Endodermal cell (in vitro differentiated cells): ENCODE data around the gene TBC1D1. TPM values are rescaled to one million over a fixed set of nuclear protein-coding genes. Genes with fewer than 3 reads are reported as not detected.
A peak's percentile ranks its signal among the peaks of the same experiment; 100 is the strongest.

Source experiments
- DNase-seq: peaks from one replicate; pipeline ENCODE4 v3.0.0-alpha.2; 2017
- H3K27ac ChIP-seq: 2 replicates; pipeline ENCODE4 v1.5.1; 2013; ENCODE audit warnings: mild to moderate bottlenecking, low read depth, low read length, moderate library complexity
- H3K27me3 ChIP-seq: 2 replicates; pipeline ENCODE4 v1.6.1; 2013; ENCODE audit warnings: mild to moderate bottlenecking, low read length, moderate library complexity; ENCODE audit not compliant: insufficient read depth, control insufficient read depth, poor library complexity, severe bottlenecking
- H3K36me3 ChIP-seq: 2 replicates; pipeline ENCODE4 v1.7.0; 2013; ENCODE audit warnings: mild to moderate bottlenecking, low read length, moderate library complexity; ENCODE audit not compliant: control insufficient read depth, insufficient read depth
- H3K4me1 ChIP-seq: one replicate; pipeline ENCODE4 v1.7.0; 2013; ENCODE audit warnings: low read length; ENCODE audit not compliant: control insufficient read depth, insufficient read depth
- H3K4me3 ChIP-seq: 2 replicates; pipeline ENCODE4 v1.5.1; 2013; ENCODE audit warnings: mild to moderate bottlenecking, low read length, moderate library complexity
- H3K9ac ChIP-seq: 2 replicates; pipeline ENCODE4 v1.6.1; 2013; ENCODE audit warnings: mild to moderate bottlenecking, low read length, moderate library complexity; ENCODE audit not compliant: poor library complexity, severe bottlenecking; ENCODE audit errors: extremely low read depth
- H3K9me3 ChIP-seq: 2 replicates; pipeline ENCODE4 v1.6.1; 2013; ENCODE audit warnings: mild to moderate bottlenecking, low read length, moderate library complexity; ENCODE audit not compliant: control insufficient read depth
- H3K27ac Mint-ChIP-seq: 2 replicates; pipeline ENCODE4 v1.8.0; 2020; ENCODE audit warnings: mixed read lengths
- H3K27me3 Mint-ChIP-seq: 2 replicates; pipeline ENCODE4 v1.8.0; 2021; ENCODE audit warnings: mild to moderate bottlenecking, mixed read lengths; ENCODE audit not compliant: insufficient read depth
- H3K36me3 Mint-ChIP-seq: 2 replicates; pipeline ENCODE4 v1.8.0; 2020; ENCODE audit warnings: low read depth, mixed read lengths
- H3K4me1 Mint-ChIP-seq: 2 replicates; pipeline ENCODE4 v1.8.0; 2020; ENCODE audit warnings: mixed read lengths
- H3K4me3 Mint-ChIP-seq: 2 replicates; pipeline ENCODE4 v1.8.0; 2020; ENCODE audit warnings: mild to moderate bottlenecking, moderate library complexity, mixed read lengths
- H3K9me3 Mint-ChIP-seq: 2 replicates; pipeline ENCODE4 v1.8.0; 2020; ENCODE audit warnings: mild to moderate bottlenecking, mixed read lengths
- WGBS, 2 experiments: methylation state at CpG; one replicate each; pipeline versions ENCODE4 v1.1.5 to v1.1.7; 2013; ENCODE audit warnings: missing lambda C conversion rate in 2 of 2, mixed read lengths in 1 of 2; ENCODE audit not compliant: insufficient coverage in 1 of 2, insufficient read length in 1 of 2; 5-methylcytosine and 5-hydroxymethylcytosine counted together
- total RNA-seq, 2 donors: library from RNA; stranded (reverse); fragmentation: NEBNext Ultra II Directional in 1 of 2; extraction: Animal tissue kit (Norgen Biotek cat#: 25700) in 1 of 2; gene quantifications; 2 replicates in 1 of 2; 3 replicates in 1 of 2; pipeline ENCODE4 v1.2.1, GENCODE V29; 2021
- TF ChIP-seq, protein P1 (sequence below): fragments of 200-600 bp; sonication (generic); conservative IDR thresholded peaks from 2 replicates; pipeline ENCODE4 v1.5.0; 2021; ENCODE audit warnings: antibody characterized with exemption, mild to moderate bottlenecking

Gene TBC1D1
- total RNA-seq, 2 donors from 2014 or later: 110 to 122 TPM

GRCh38 chr4:38004887-38005286 lies 114.0 kb downstream of the TBC1D1 start:
- Histone ChIP-seq H3K36me3 (no peaks in the 10 kb centered on the region), H3K9me3 (no peaks in the 10 kb centered on the region), H3K27ac (no peak overlapping the region), H3K9ac (no peak overlapping the region), H3K4me3 (no peak overlapping the region), H3K27me3 (no peaks in the 10 kb centered on the region), H3K4me1 (peaks cover 11% of the 10 kb centered on the region)
- peak; percentile 55 for DNase-seq
- Mint-ChIP-seq H3K27me3 (no peaks in the 10 kb centered on the region), H3K4me3 (no peak overlapping the region), H3K9me3 (no peaks in the 10 kb centered on the region), H3K27ac (peak overlapping the region; percentile 59), H3K4me1 (peaks cover 64% of the 10 kb centered on the region), H3K36me3 (no peaks in the 10 kb centered on the region)
- TF ChIP-seq, protein P1, sequence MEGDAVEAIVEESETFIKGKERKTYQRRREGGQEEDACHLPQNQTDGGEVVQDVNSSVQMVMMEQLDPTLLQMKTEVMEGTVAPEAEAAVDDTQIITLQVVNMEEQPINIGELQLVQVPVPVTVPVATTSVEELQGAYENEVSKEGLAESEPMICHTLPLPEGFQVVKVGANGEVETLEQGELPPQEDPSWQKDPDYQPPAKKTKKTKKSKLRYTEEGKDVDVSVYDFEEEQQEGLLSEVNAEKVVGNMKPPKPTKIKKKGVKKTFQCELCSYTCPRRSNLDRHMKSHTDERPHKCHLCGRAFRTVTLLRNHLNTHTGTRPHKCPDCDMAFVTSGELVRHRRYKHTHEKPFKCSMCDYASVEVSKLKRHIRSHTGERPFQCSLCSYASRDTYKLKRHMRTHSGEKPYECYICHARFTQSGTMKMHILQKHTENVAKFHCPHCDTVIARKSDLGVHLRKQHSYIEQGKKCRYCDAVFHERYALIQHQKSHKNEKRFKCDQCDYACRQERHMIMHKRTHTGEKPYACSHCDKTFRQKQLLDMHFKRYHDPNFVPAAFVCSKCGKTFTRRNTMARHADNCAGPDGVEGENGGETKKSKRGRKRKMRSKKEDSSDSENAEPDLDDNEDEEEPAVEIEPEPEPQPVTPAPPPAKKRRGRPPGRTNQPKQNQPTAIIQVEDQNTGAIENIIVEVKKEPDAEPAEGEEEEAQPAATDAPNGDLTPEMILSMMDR: no peak
- 84 to 100% methylated on average over 1 to 5 of the region's 6 CpGs for WGBS, 2 experiments

- Histone ChIP-seq H3K27ac (no peak overlapping the region), H3K4me3 (no peak overlapping the region), H3K9me3 (no peaks in the 10 kb centered on the region), H3K4me1 (peaks cover 15% of the 10 kb centered on the region), H3K9ac (no peak overlapping the region), H3K27me3 (no peaks in the 10 kb centered on the region), H3K36me3 (no peaks in the 10 kb centered on the region)
- H3K4me1 Mint-ChIP-seq: peaks cover 70% of the 10 kb centered on the region
- H3K36me3 Mint-ChIP-seq: no peaks in the 10 kb centered on the region
- no peak for DNase-seq
- no peaks in the 10 kb centered on the region for H3K27me3 Mint-ChIP-seq
- TF ChIP-seq, protein P1: no peak
- no peaks in the 10 kb centered on the region for H3K9me3 Mint-ChIP-seq
- peak overlapping the region; percentile 59 for H3K27ac Mint-ChIP-seq
- 92 to 100% methylated on average over 2 to 3 of the region's 3 CpGs for WGBS, 2 experiments
- no peak overlapping the region for H3K4me3 Mint-ChIP-seq
Observed at GRCh38 chr4:38005637-38006036, 114.8 kb downstream of the TBC1D1 start.

DNA sequence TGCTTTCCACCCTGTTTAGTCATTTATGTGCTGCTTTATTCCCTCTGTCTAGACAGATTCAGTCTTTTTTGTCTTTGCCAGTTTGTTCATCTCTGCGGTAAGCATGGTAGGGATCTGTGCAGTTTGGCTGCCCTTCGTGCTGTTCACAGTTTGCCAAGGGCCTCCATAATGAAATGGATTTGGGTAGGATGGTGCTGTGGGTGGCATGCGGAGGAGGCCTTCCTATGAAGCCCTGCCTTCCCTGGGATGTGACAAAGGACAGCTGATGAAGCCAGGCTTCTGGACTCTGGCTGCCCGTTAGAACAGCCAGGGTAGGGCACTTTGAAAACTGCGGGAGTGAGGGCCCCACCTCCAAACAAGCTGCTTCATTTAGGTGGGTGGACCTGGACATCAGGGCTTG lies 116.8 kb downstream of the TBC1D1 start:
- no peaks in the 10 kb centered on the region for H3K27me3 Mint-ChIP-seq
- no peaks in the 10 kb centered on the region for H3K36me3 ChIP-seq
- H3K27ac ChIP-seq: no peak overlapping the region
- no peaks in the 10 kb centered on the region for H3K9me3 Mint-ChIP-seq
- no peak overlapping the region for H3K4me3 Mint-ChIP-seq
- H3K27ac Mint-ChIP-seq: peak overlapping the region; percentile 20
- H3K36me3 Mint-ChIP-seq: no peaks in the 10 kb centered on the region
- H3K9me3 ChIP-seq: no peaks in the 10 kb centered on the region
- H3K27me3 ChIP-seq: no peaks in the 10 kb centered on the region
- no peak overlapping the region for H3K9ac ChIP-seq
- H3K4me3 ChIP-seq: no peak overlapping the region
- peaks cover 15% of the 10 kb centered on the region for H3K4me1 ChIP-seq
- TF ChIP-seq, protein P1: no peak
- DNase-seq: no peak
- WGBS, 2 experiments: 70 to 74% methylated on average over 5 of the region's 5 CpGs
- peaks cover 55% of the 10 kb centered on the region for H3K4me1 Mint-ChIP-seq
